ENCODE measurements around the gene CIB4. TPM values are rescaled to one million over a fixed set of nuclear protein-coding genes. Genes with fewer than 3 reads are reported as not detected.

Gene CIB4
- total and polyA plus RNA-seq, 2 donors (not counting 1 experiment from before 2014, with no cell fraction given): not detected

DNA sequence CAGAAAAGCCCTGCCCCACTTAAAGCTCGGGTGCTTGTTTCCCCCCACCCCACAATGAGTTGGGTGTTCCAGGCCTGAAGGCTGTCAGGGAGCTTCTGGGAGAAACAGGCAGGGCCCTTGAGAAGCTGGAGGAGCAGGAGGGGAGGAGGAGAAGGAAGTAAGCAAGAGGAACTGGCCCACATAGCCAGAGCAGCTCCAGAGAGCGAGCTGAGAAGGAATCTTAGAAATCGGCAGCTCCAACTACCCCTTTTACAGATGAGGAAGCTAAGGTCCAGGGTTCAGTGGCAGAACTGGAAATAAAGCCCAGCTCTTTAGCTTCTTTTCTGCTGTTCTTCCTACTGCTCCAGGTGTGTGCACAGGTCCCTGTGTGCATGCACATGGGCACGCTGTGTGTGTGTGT lies 38.7 kb upstream of the CIB4 start:
- Histone ChIP-seq H3K36me3 (replicated peaks in 1 of 2; ENCODE audit: control extremely low read depth in 1 of 2, control insufficient read depth in 1 of 2, extremely low read depth in 1 of 2, insufficient read depth in 2 of 2, low read length in 1 of 2) (no peaks in the 10 kb centered on the region), H3K4me2 (replicated peaks; ENCODE audit: low read depth, low read length, poor library complexity, severe bottlenecking) (no peak overlapping the region), H3K4me1 (ENCODE audit: control insufficient read depth in 2 of 2, insufficient read depth in 2 of 2, low read length in 2 of 2) (no peaks in the 10 kb centered on the region), H3K27ac (ENCODE audit: low read length in 2 of 2) (no peak overlapping the region), H3K9me3 (ENCODE audit: control extremely low read depth in 1 of 3, control insufficient read depth in 2 of 3, insufficient read depth in 1 of 3, low read length in 2 of 3) (peaks cover 0 to 5% (median 0%) of the 10 kb centered on the region in 3 donors), H3K9ac (ENCODE audit: low read length) (no peak overlapping the region), H3K79me2 (ENCODE audit: control insufficient read depth, insufficient read depth, low read length) (no peaks in the 10 kb centered on the region), H4K20me1 (ENCODE audit: control insufficient read depth, insufficient read depth, low read length, poor library complexity, severe bottlenecking) (no peaks in the 10 kb centered on the region), H3K27me3 (replicated peaks in 1 of 4; ENCODE audit: control extremely low read depth in 1 of 4, control insufficient read depth in 3 of 4, insufficient read depth in 4 of 4, low read length in 3 of 4) (no peaks in the 10 kb centered on the region), H2AFZ (ENCODE audit: insufficient read depth, low read depth, low read length, poor library complexity, severe bottlenecking) (no peak overlapping the region), H3K4me3 (ENCODE audit: control extremely low read depth in 1 of 5, extremely low read depth in 1 of 5, insufficient read depth in 1 of 5, low read depth in 2 of 5, low read length in 4 of 5) (no peak overlapping the region)
- intact Hi-C loops (cut with micrococcal nuclease): no loop called here
- no peak overlapping the region for H3K4me3 Mint-ChIP-seq
- no peaks in the 10 kb centered on the region for H3K4me1 Mint-ChIP-seq
- 17% methylated on average over 2 of the region's 4 CpGs for WGBS (ENCODE audit: insufficient coverage)
- CTCF ChIA-PET: no interaction called here
- ATAC-seq (ENCODE audit: low read depth) (no peak), DNase-seq (no peak)
- POLR2A ChIA-PET: no interaction called here
- no peak overlapping the region for H3K27ac Mint-ChIP-seq
- peaks cover 7% of the 10 kb centered on the region for H3K9me3 Mint-ChIP-seq (ENCODE audit: insufficient read depth)
- TF ChIP-seq EZH2 (IDR thresholded peaks at IDR 0.05; ENCODE audit: borderline replicate concordance, insufficient read depth, low read depth, low read length, poor library complexity, severe bottlenecking) (no peak), CTCF (IDR thresholded peaks at IDR 0.05) (no peak)
- H3K27me3 Mint-ChIP-seq: peaks cover 47% of the 10 kb centered on the region

- no peak for ATAC-seq (ENCODE audit: low read depth)
- peaks cover 47% of the 10 kb centered on the region for H3K27me3 Mint-ChIP-seq
- peaks cover 7% of the 10 kb centered on the region for H3K9me3 Mint-ChIP-seq (ENCODE audit: insufficient read depth)
- CTCF ChIA-PET: interaction anchor here (0.7 kb wide), 1 partner anchor 283 kb away, joined by 3 read pairs; no protein-coding TSS in a partner anchor
- 100% methylated on average over 3 of the region's 4 CpGs for WGBS (ENCODE audit: insufficient coverage)
- Histone ChIP-seq H3K4me1 (ENCODE audit: control insufficient read depth in 2 of 2, insufficient read depth in 2 of 2, low read length in 2 of 2) (no peaks in the 10 kb centered on the region), H3K9me3 (ENCODE audit: control extremely low read depth in 1 of 3, control insufficient read depth in 2 of 3, insufficient read depth in 1 of 3, low read length in 2 of 3) (peaks cover 0 to 5% (median 0%) of the 10 kb centered on the region in 3 donors), H3K9ac (ENCODE audit: low read length) (no peak overlapping the region), H3K27me3 (replicated peaks in 1 of 4; ENCODE audit: control extremely low read depth in 1 of 4, control insufficient read depth in 3 of 4, insufficient read depth in 4 of 4, low read length in 3 of 4) (no peaks in the 10 kb centered on the region), H3K4me2 (replicated peaks; ENCODE audit: low read depth, low read length, poor library complexity, severe bottlenecking) (no peak overlapping the region), H4K20me1 (ENCODE audit: control insufficient read depth, insufficient read depth, low read length, poor library complexity, severe bottlenecking) (no peaks in the 10 kb centered on the region), H3K4me3 (ENCODE audit: control extremely low read depth in 1 of 5, extremely low read depth in 1 of 5, insufficient read depth in 1 of 5, low read depth in 2 of 5, low read length in 4 of 5) (no peak overlapping the region), H3K79me2 (ENCODE audit: control insufficient read depth, insufficient read depth, low read length) (no peaks in the 10 kb centered on the region), H3K27ac (ENCODE audit: low read length in 2 of 2) (no peak overlapping the region), H3K36me3 (replicated peaks in 1 of 2; ENCODE audit: control extremely low read depth in 1 of 2, control insufficient read depth in 1 of 2, extremely low read depth in 1 of 2, insufficient read depth in 2 of 2, low read length in 1 of 2) (no peaks in the 10 kb centered on the region), H2AFZ (ENCODE audit: insufficient read depth, low read depth, low read length, poor library complexity, severe bottlenecking) (no peak overlapping the region)
- POLR2A ChIA-PET: no interaction called here
- no peaks in the 10 kb centered on the region for H3K4me1 Mint-ChIP-seq
- H3K27ac Mint-ChIP-seq: no peak overlapping the region
- intact Hi-C loops (cut with micrococcal nuclease): no loop called here
- TF ChIP-seq CTCF (IDR thresholded peaks at IDR 0.05): no peak
- TF ChIP-seq EZH2 (IDR thresholded peaks at IDR 0.05; ENCODE audit: borderline replicate concordance, insufficient read depth, low read depth, low read length, poor library complexity, severe bottlenecking): no peak
- no peak for DNase-seq
- no peak overlapping the region for H3K4me3 Mint-ChIP-seq
These were observed 36.9 kb upstream of the CIB4 start for GRCh38 chr2:26678035-26678434.

Data from B cell (primary cell).